HG02571 (cell line): ENCODE data around the gene TNNI2.

ENCODE experiments used
- ATAC-seq: cut with Tn5 transposase; IDR thresholded peaks from one replicate; pipeline ENCODE4 v1.9.1; 2021; ENCODE audit warnings: mild to moderate bottlenecking, moderate library complexity; ENCODE audit not compliant: unreplicated experiment

The TNNI2 gene

GRCh38 chr11:1857064-1857463 is 18.3 kb downstream of the TNNI2 start:
- no peak for ATAC-seq

GRCh38 chr11:1858154-1858553 is 19.4 kb downstream of the TNNI2 start:
- ATAC-seq = no peak

GRCh38 chr11:1858576-1858975 is 19.8 kb downstream of the TNNI2 start:
- ATAC-seq = no peak

GRCh38 chr11:1859004-1859403 is 20.2 kb downstream of the TNNI2 start:
- ATAC-seq = no peak

DNA sequence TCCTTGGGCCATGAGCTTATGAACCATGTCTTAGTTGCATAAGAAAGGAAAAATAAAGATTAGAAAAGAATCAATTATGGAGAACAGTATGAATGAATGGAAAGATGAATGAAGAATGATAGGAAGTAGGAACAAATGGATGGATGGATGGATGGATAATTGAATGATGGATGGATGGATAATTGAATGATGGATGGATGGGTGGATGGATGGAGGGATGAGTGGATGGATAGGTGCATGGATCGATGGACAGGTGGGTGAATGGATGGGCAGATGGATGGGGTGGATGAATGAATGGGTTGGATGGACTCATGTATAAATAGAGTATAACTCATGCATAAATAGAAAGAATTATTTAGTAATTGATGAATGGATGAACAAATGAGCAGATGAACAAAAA is 21.3 kb downstream of the TNNI2 start:
- ATAC-seq = no peak

DNA sequence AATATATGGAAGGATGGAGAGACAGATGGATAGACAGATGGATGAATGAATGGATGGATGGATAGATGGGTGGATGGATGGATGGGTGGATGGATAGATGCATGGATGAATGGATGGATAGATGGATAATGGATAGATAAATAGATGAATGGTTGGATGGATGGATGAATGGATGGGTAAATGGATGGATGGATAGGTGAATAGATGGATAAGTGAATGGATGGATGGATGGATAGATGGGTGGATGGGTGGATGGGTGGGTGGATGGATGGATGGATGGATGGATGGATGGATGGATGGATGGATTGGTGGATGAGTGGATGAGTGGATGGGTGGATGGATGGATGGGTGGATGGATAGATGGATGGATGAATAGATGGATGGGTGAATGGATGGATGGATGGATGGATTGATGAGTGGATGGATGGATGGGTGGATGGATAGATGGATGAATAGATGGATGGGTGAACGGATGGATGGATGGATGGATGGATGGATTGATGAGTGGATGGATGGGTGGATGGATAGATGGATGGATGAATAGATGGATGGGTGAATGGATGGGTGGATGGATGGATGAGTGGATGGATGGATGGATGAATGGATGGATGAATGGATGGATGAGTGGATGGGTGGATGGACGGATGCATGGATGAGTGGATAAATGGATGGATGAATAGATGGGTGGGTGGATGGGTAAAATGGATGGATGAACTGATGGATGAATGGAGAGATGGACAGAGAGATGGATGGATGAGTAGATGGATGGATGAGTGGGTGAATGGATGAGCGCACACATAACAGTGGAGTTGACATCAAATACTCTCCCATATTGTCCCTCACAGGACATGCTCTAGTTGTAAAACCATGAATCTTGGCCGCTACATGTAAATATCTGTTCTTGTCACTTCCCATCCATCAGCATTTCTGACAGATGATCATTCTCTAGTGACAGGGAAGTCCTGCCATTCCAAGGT is 22.9 kb downstream of the TNNI2 start:
- no peak for ATAC-seq

DNA sequence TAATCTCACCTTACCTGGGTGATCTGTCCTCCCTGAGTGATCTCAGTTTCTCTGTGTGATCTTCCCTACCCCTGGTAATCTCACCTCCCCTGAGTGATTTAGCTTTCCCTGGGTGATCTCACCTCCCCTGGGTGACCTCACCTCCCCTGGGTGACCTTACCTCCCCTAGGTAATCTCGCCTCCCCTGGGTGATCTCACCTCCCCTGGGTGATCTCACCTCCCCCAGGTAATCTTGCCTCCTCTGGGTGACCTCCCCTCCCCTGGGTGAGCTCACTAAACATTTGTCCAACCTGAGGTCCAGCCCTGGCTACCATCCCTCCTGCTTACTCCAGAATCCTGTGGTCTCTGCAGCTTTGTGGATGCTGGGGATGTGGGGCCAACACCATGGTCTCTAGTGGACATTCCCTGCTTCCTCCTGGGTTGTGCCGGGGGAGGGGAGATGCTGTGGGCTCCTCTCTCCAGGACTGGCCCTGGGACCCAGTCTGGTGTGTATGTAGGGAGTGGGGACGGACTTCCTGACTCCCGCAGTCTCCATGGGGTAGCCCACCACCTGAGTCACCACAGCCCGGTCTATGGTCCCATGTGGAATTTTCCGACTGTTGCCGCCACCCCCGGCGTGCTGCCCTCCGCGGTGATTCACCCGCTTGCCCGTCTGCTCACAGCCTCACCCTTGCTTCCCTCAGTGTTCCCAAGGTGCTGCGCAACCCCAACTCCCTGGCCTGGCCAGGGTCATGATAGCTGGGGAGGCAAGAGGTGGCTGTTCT is 24.0 kb downstream of the TNNI2 start:
- no peak for ATAC-seq

DNA sequence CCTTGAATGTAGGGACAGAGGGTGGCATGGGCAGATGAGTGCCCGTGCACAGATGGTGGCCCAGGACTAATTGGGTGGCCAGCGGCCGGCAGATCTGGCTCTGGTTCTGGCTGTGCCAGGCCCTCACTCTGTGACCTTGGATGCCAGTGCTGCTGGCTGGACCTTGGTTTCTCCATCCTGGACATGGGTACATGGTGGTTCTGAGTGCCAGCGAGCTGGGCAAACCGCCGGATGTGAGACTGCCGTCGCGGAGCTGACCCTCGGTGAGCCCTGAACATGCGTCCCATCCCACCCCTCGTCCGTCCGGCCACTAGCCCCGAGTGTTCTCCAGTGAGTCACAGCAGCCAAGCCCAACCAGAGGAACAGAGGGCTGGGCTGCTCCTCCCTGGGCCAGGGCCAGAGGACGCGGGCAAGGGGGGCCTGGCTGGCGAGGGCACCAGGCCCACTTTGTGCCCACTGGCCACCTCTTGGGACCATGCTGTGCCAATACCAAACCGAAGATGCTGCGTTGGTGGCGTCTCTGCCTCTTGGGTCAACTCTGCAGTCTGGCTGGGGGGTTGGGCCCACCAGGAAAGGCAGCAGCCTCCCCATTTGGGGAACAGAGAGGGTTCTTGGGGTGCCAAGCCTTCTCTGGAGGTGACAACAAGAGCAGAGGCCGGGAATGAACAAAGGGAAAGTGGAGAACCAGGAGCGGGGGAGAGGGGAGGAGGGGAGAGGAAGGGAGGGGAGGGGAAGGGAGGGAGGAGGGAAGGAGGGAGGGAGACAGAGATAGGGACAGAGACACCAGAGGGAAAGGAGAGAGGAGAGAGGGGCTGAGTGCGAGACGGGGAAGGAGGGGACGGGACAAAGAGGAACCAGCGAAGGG is 24.8 kb downstream of the TNNI2 start:
- no peak for ATAC-seq

DNA sequence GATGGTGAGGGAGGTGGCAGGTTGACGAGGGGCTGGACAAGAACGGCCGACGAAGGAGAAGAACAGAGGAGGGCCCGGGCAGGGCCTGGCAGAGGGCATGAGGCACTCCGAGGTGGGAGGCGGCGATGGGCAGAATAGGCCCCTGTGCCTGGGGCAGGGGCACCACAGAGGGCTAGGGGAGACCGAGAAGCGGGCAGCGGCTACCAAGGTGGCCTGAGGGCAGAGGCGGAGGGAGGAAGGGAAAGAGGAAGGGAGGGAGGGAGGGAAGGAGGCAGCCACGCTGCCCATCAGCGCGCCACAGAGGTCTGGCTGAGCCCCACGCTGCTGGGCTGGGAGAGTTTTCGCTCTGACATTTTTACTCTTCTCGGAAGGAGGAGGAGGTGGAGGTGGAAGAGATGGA is 25.4 kb downstream of the TNNI2 start:
- no peak for ATAC-seq

GRCh38 chr11:1864831-1865665 is 26.3 kb downstream of the TNNI2 start:
- no peak for ATAC-seq

DNA sequence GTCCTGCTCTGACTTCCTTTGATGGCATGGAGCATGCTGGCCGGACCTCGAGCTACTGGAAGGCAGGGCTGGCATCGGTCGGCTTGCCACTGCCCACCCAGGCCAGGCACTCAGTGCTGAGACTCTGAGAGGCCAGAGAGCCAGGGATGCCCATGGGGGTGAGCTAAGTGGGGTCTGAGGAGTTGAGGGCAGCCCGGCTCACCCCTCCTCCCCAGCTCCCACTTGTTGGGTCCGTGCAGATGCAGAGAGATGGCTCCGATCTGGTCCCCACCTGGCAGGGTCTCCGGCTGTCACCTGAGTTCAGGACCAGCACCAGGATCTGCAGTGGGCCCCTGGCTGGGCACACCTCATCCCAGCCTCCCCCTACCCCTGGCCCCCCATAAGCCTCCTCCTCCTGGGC is 27.4 kb downstream of the TNNI2 start:
- no peak for ATAC-seq

- ATAC-seq = no peak
Measured at GRCh38 chr11:1866776-1867175, 28.0 kb downstream of the TNNI2 start.

DNA sequence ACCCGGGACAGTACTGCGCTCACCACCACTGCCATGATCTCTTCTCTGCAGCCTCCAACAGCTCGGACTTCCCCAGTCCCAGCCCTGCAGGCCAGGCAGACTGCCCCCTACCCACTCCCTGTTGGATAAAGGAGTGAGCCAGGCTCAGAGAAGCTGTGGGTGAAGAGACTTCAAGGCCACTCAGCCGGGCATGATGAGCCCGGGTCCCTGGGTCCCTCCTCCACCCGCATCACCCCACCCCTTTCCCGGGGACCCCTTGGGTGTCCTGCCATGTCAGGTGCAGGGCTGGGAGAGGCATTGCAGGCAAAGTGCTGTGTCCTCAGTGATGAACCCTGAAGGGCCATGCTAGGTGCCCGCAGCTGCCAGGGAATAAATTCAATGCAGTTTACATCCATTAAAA is 28.6 kb downstream of the TNNI2 start:
- no peak for ATAC-seq

- ATAC-seq = no peak
Measured at GRCh38 chr11:1868056-1868635, 29.4 kb downstream of the TNNI2 start.

DNA sequence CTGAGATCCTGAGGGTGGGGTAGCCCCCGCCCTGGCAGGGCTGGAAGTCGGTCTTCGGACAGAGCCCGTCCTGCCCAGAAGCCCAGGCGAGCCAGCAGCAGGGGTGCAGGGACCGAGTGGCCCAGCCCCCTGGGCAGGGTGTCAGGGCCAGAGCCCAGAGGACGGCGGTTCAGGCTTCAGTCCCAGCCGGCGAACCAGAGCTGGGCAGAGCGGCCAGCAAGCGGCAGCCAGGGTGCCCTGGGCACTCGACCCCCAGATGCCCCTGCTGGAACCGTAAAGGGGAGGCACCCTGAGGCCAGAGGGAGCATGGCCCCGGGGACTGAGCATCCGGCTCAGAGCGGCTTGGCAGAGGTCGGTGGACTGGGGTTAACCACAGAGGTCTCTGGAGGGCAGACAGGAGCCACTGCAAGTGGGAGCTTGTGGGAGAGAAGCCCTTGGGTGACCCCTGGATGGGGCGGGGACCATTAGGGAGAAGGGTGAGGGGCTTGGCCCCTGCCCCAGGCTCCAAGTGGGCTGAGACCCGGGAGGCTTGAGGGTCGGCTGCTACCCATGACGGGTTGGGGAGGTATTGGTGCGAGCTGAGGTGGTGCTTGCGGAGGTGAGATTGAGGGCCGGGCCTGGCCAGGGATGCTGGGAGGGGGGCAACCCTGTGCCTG is 30.0 kb downstream of the TNNI2 start:
- ATAC-seq = no peak

GRCh38 chr11:1869427-1870325 is 30.9 kb downstream of the TNNI2 start:
- no peak for ATAC-seq

- no peak for ATAC-seq
Measured at GRCh38 chr11:1870326-1870696, 31.5 kb downstream of the TNNI2 start.

DNA sequence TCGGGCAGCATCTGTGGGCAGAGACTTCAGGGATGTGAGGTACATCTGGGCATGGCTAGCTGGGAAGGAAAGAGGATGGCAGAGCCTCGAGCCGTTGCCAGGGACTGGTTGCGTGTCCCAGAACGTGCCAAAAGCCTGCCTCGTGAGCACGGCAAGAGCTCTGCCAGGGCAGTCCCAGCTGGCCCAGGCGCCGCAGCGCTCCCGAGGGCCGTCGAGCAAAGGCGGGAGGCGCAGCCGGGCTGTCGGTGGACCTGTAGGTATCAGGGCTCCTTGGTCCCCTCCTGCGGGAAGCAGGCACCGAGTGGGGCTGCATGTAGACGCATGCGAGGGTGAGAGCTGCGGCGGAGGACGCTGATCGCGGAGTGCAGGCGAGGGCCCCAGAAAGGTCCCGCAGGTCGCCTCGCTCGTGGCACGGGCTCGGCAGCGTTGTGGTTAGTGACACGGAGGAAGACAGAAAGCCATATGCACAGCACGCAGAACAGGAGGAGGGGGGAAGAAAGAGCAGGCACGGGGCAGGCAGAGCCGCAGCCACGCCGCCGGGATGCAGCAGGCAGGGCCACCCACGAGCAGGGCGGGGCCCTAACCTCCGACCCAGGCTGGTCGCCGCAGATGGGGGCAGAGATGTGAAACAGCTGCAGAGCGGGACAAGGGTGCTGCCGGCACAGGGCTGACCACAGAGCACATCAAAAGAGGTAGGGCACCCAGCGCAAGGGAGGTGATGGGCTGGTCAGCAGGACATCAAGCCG is 32.1 kb downstream of the TNNI2 start:
- no peak for ATAC-seq
